A549 (cell line): ENCODE results near the gene ATP13A5. TPM values are rescaled to one million over a fixed set of nuclear protein-coding genes. Genes with fewer than 3 reads are reported as not detected.

Source experiments
- ATAC-seq, 2 experiments: fragments of 200-7000 bp in 1 of 2; fragments of >200 bp in 1 of 2; cut with Nextera tagmentation in 1 of 2; cut with Tn5 transposase in 1 of 2; 3 replicates each; pipeline versions ENCODE4 v1.8.0 to v1.9.1; 2018 to 2020; ENCODE audit warnings: mild to moderate bottlenecking in 1 of 2, moderate library complexity in 1 of 2
- CTCF ChIA-PET: fragments of 300-600 bp; sonication (Branson Sonifier 250); formaldehyde crosslinking; extraction: SDS; loops from one replicate; lab custom pipeline; 2021; ENCODE audit warnings: antibody characterized with exemption, inconsistent platforms; lab: Yijun Ruan, JAX
- POLR2A ChIA-PET: fragments of 350-600 bp; formaldehyde crosslinking; extraction: SDS; loops from one replicate; lab custom pipeline; 2021; ENCODE audit warnings: antibody characterized with exemption, inconsistent platforms; lab: Yijun Ruan, JAX
- DNase-seq, 2 experiments: peaks; one replicate each; pipeline versions ENCODE4 v3.0.0 to v3.0.0-alpha.2; 2011 to 2016; ENCODE audit warnings: low read depth in 1 of 2, low spot score in 1 of 2
- FAIRE-seq: peaks from 2 replicates; lab custom pipeline; 2011; peaks lifted over from hg19 to GRCh38; lab: Jason Lieb, UNC
- H3K27ac ChIP-seq, 2 experiments: fragments of >200 bp; sonication (Bioruptor Twin); formaldehyde crosslinking; 3 replicates each; pipeline ENCODE4 v1.5.1; 2016 to 2017
- H3K4me1 ChIP-seq: fragments of >200 bp; sonication (Bioruptor Twin); formaldehyde crosslinking; 3 replicates; pipeline ENCODE4 v1.6.1; 2016
- H3K4me2 ChIP-seq: fragments of >200 bp; sonication (Bioruptor Twin); formaldehyde crosslinking; 3 replicates; pipeline ENCODE4 v1.6.1; 2016
- H3K4me3 ChIP-seq: fragments of >200 bp; sonication (Bioruptor Twin); formaldehyde crosslinking; 3 replicates; pipeline ENCODE4 v1.5.1; 2016
- H3K9me3 ChIP-seq: fragments of >200 bp; sonication (Bioruptor Twin); formaldehyde crosslinking; 3 replicates; pipeline ENCODE4 v1.6.1; 2016
- BCL3 ChIP-seq: fragments of >200 bp; sonication (Bioruptor Twin); formaldehyde crosslinking; IDR thresholded peaks from 3 replicates; pipeline ENCODE4 v1.6.1; 2016
- CBX8 ChIP-seq: fragments of 200-600 bp; sonication (generic); IDR thresholded peaks from 2 replicates; pipeline ENCODE4 v1.6.1; 2016
- CHD4 ChIP-seq: fragments of 200-600 bp; sonication (generic); IDR thresholded peaks from 2 replicates; pipeline ENCODE4 v1.6.1; 2016; ENCODE audit warnings: antibody characterized with exemption, mild to moderate bottlenecking, borderline replicate concordance
- CTCF ChIP-seq: fragments of >200 bp; sonication (Bioruptor Twin); formaldehyde crosslinking; IDR thresholded peaks from 3 replicates; pipeline ENCODE4 v1.5.1; 2016
- EHF ChIP-seq: fragments of 250-450 bp; sonication (Bioruptor Pico); IDR thresholded peaks from 2 replicates; pipeline ENCODE4 v1.5.0; 2020; ENCODE audit warnings: mild to moderate bottlenecking
- EHMT2 ChIP-seq: fragments of 200-600 bp; sonication (generic); IDR thresholded peaks from 2 replicates; pipeline ENCODE4 v1.6.1; 2016; ENCODE audit warnings: antibody characterized with exemption, low read depth, mild to moderate bottlenecking, moderate library complexity
- FOSL2 ChIP-seq, 2 experiments: fragments of 450-650 bp in 1 of 2; fragments of >200 bp in 1 of 2; sonication (Bioruptor Twin) in 1 of 2; formaldehyde crosslinking; IDR thresholded peaks; 2 replicates each; pipeline versions ENCODE4 v1.5.0 to v1.6.1; 2016 to 2020; ENCODE audit warnings: mild to moderate bottlenecking in 1 of 2, moderate library complexity in 1 of 2
- HEYL ChIP-seq: fragments of 250-450 bp; sonication (Bioruptor Pico); IDR thresholded peaks from 2 replicates; pipeline ENCODE4 v1.8.0; 2021; ENCODE audit warnings: mild to moderate bottlenecking, moderate library complexity
- HMGXB4 ChIP-seq: fragments of 250-450 bp; sonication (Bioruptor Pico); IDR thresholded peaks from 2 replicates; pipeline ENCODE4 v1.5.0; 2021; ENCODE audit warnings: mild to moderate bottlenecking, moderate library complexity, borderline replicate concordance
- HOXA7 ChIP-seq: fragments of 250-450 bp; sonication (Bioruptor Pico); IDR thresholded peaks from 2 replicates; pipeline ENCODE4 v1.5.0; 2020; ENCODE audit warnings: mild to moderate bottlenecking, moderate library complexity
- HOXB5 ChIP-seq: fragments of 250-450 bp; sonication (Bioruptor Pico); IDR thresholded peaks from 2 replicates; pipeline ENCODE4 v1.5.0; 2020; ENCODE audit warnings: mild to moderate bottlenecking, moderate library complexity
- KDM1A ChIP-seq: fragments of 200-600 bp; sonication (generic); IDR thresholded peaks from 2 replicates; pipeline ENCODE4 v1.6.1; 2016; ENCODE audit warnings: low read depth, mild to moderate bottlenecking
- KDM5A ChIP-seq: fragments of 200-600 bp; sonication (generic); IDR thresholded peaks from 2 replicates; pipeline ENCODE4 v1.6.1; 2016; ENCODE audit warnings: antibody characterized with exemption, mild to moderate bottlenecking
- MAFK ChIP-seq: fragments of 450-650 bp; IDR thresholded peaks from 2 replicates; pipeline ENCODE4 v1.6.1; 2014; ENCODE audit not compliant: partially characterized antibody
- MAZ ChIP-seq: fragments of 150-350 bp; IDR thresholded peaks from 2 replicates; pipeline ENCODE4 v1.6.1; 2014; ENCODE audit warnings: antibody characterized with exemption, low read depth, low read length, borderline replicate concordance
- MYC ChIP-seq: IDR thresholded peaks from 2 replicates; pipeline ENCODE4 v1.6.1; 2012; ENCODE audit warnings: mild to moderate bottlenecking, inconsistent platforms, low read length, improper control_type of control experiment, borderline replicate concordance
- NR3C1 ChIP-seq: fragments of >200 bp; sonication (Bioruptor Twin); formaldehyde crosslinking; IDR thresholded peaks from 3 replicates; pipeline ENCODE4 v1.6.1; 2017
- PHF8 ChIP-seq: fragments of 200-600 bp; sonication (generic); IDR thresholded peaks from 2 replicates; pipeline ENCODE4 v1.6.1; 2016; ENCODE audit warnings: low read depth, mild to moderate bottlenecking, antibody characterized with exemption, moderate library complexity, borderline replicate concordance
- POLR2AphosphoS2 ChIP-seq: conservative IDR thresholded peaks from 2 replicates; pipeline ENCODE4 v1.6.1; 2012; ENCODE audit warnings: low read length, improper control_type of control experiment, inconsistent platforms
- RAD21 ChIP-seq, 2 experiments: fragments of >200 bp in 1 of 2; sonication (Bioruptor Twin) in 1 of 2; formaldehyde crosslinking in 1 of 2; IDR thresholded peaks in 1 of 2; conservative IDR thresholded peaks in 1 of 2; 2 replicates in 1 of 2; 3 replicates in 1 of 2; pipeline ENCODE4 v1.6.1; 2012 to 2018; ENCODE audit warnings: inconsistent platforms in 1 of 2
- RARB ChIP-seq: fragments of 250-450 bp; sonication (Bioruptor Pico); IDR thresholded peaks from 2 replicates; pipeline ENCODE4 v1.8.0; 2021; ENCODE audit warnings: mild to moderate bottlenecking, moderate library complexity
- RCOR1 ChIP-seq: fragments of 150-350 bp; IDR thresholded peaks from 2 replicates; pipeline ENCODE4 v1.6.1; 2014; ENCODE audit warnings: antibody characterized with exemption, low read length, low read depth
- RFX5 ChIP-seq: fragments of 450-650 bp; IDR thresholded peaks from 2 replicates; pipeline ENCODE4 v1.7.1; 2014; ENCODE audit warnings: antibody characterized with exemption, mild to moderate bottlenecking, moderate library complexity
- SREBF2 ChIP-seq: fragments of 450-650 bp; IDR thresholded peaks from 2 replicates; pipeline ENCODE4 v1.6.1; 2014; ENCODE audit warnings: mild to moderate bottlenecking, moderate library complexity
- TFCP2L1 ChIP-seq: fragments of 250-450 bp; sonication (Bioruptor Pico); IDR thresholded peaks from 2 replicates; pipeline ENCODE4 v1.5.0; 2021; ENCODE audit warnings: mild to moderate bottlenecking
- TP53 ChIP-seq: fragments of 250-450 bp; sonication (Bioruptor Pico); IDR thresholded peaks from 2 replicates; pipeline ENCODE4 v1.5.0; 2021; ENCODE audit warnings: mild to moderate bottlenecking, moderate library complexity
- ZC3H11A ChIP-seq: fragments of 450-650 bp; IDR thresholded peaks from 2 replicates; pipeline ENCODE4 v1.6.1; 2014; ENCODE audit warnings: antibody characterized with exemption, mild to moderate bottlenecking
- ZFP36 ChIP-seq: fragments of 450-650 bp; IDR thresholded peaks from 2 replicates; pipeline ENCODE4 v1.6.1; 2014; ENCODE audit warnings: borderline replicate concordance; ENCODE audit not compliant: partially characterized antibody
- ZNF302 ChIP-seq: fragments of 250-450 bp; sonication (Bioruptor Pico); IDR thresholded peaks from 2 replicates; pipeline ENCODE4 v1.9.0; 2021; ENCODE audit warnings: inconsistent platforms, mild to moderate bottlenecking, moderate library complexity
- WGBS: methylation state at CpG from one replicate; pipeline ENCODE4 v1.1.6; 2017; ENCODE audit errors: missing lambda C conversion rate; 5-methylcytosine and 5-hydroxymethylcytosine counted together
- polyA minus RNA-seq: library from RNA; depleted of rRNA, polyadenylated mRNA; stranded (reverse); fragments of >200 nt; gene quantifications from 2 replicates; pipeline ENCODE4 v1.2.3, GENCODE V29; 2011; rRNA and poly(A)+ RNA removed
- polyA plus RNA-seq, 4 experiments: library from polyadenylated mRNA; depleted of rRNA in 3 of 4; stranded (reverse); fragments of >200 nt; fragmentation: RNase III in 1 of 4; extraction: RNeasy Plus Mini Kit Qiagen cat#74134 plus additional on column Dnase treatment in 1 of 4; gene quantifications; 2 replicates in 3 of 4; 3 replicates in 1 of 4; pipeline ENCODE4 v1.2.3, GENCODE V29; 2011 to 2017

Gene ATP13A5
- not detected in 2 replicates for polyA plus RNA-seq (2011; rRNA removed)
- not detected in 2 replicates for polyA plus RNA-seq (2012; cell fraction: cytosol; rRNA removed)
- not detected in 2 replicates for polyA plus RNA-seq (2012; cell fraction: nucleus; rRNA removed)
- polyA plus RNA-seq (2017; fragmentation: RNase III; extraction: RNeasy Plus Mini Kit Qiagen cat#74134 plus additional on column Dnase treatment): not detected in 3 replicates
- polyA minus RNA-seq: not detected in 2 replicates

GRCh38 chr3:193378706-193379105, at the start of gene ATP13A5:
TSS of gene ATP13A5 (minus strand) at chr3:193378753. CDS start at chr3:193378725, 28 bp downstream.
- no peaks in the 10 kb centered on the region for H3K9me3 ChIP-seq
- no peak for FAIRE-seq
- POLR2A ChIA-PET: no interaction called here
- no peak for DNase-seq
- WGBS: 3% methylated on average over 6 of the region's 6 CpGs
- H3K4me3 ChIP-seq: no peak within 1 kb of the TSS
- no peak within 1 kb of the TSS for H3K4me2 ChIP-seq
- no peak for ATAC-seq
- TF ChIP-seq HOXA7 (CRISPR knock-in tag) (no peak), KDM5A (no peak), RCOR1 (no peak), SREBF2 (no peak), EHF (CRISPR knock-in tag) (no peak), PHF8 (no peak), ZC3H11A (no peak), FOSL2 (IDR thresholded peaks at IDR 0.05) (no peak), FOSL2 (CRISPR knock-in tag; IDR thresholded peaks at IDR 0.05) (no peak), TP53 (CRISPR knock-in tag) (no peak), CBX8 (no peak), CHD4 (no peak), EHMT2 (no peak), POLR2AphosphoS2 (no peak), NR3C1 (no peak), RFX5 (no peak), ZNF302 (CRISPR knock-in tag) (no peak), HOXB5 (CRISPR knock-in tag) (no peak), MYC (no peak), HEYL (no peak), MAFK (no peak)
- H3K27ac ChIP-seq: no peak within 1 kb of the TSS
- H3K4me1 ChIP-seq: no peaks in the 10 kb centered on the region
- CTCF ChIA-PET: no interaction called here

- FAIRE-seq (no peak), ATAC-seq (no peak), DNase-seq (no peak)
- WGBS: 40% methylated on average over 1 of the region's 4 CpGs
- Histone ChIP-seq H3K4me2 (no peak overlapping the region), H3K4me3 (no peak overlapping the region), H3K4me1 (no peaks in the 10 kb centered on the region), H3K9me3 (no peaks in the 10 kb centered on the region), H3K27ac (no peak overlapping the region)
- CTCF ChIA-PET: no interaction called here
- POLR2A ChIA-PET: no interaction called here
- no peak for TF ChIP-seq KDM5A
- TF ChIP-seq BCL3: no peak
- no peak for TF ChIP-seq RAD21 (conservative IDR thresholded peaks at IDR 0.05 in 1 of 2, IDR thresholded peaks at IDR 0.05 in 1 of 2)
- no peak for TF ChIP-seq ZNF302 (CRISPR knock-in tag)
- TF ChIP-seq HOXA7 (CRISPR knock-in tag): no peak
- no peak for TF ChIP-seq MYC
- TF ChIP-seq FOSL2 (IDR thresholded peaks at IDR 0.05): no peak
- TF ChIP-seq FOSL2 (CRISPR knock-in tag; IDR thresholded peaks at IDR 0.05): no peak
- no peak for TF ChIP-seq NR3C1
- no peak for TF ChIP-seq MAZ
- no peak for TF ChIP-seq CTCF
- no peak for TF ChIP-seq ZFP36
- TF ChIP-seq KDM1A: no peak
- TF ChIP-seq RARB (CRISPR knock-in tag): no peak
- no peak for TF ChIP-seq HMGXB4 (CRISPR knock-in tag)
- TF ChIP-seq TFCP2L1 (CRISPR knock-in tag): no peak
Measured at GRCh38 chr3:193418576-193419373, 40.2 kb upstream of the ATP13A5 start.
